Keratinocyte (primary cell): Measurements from ENCODE around the gene GRK4. TPM values are rescaled to one million over a fixed set of nuclear protein-coding genes. Genes with fewer than 3 reads are reported as not detected.

Experiments
- DNase-seq: peaks from one replicate; pipeline ENCODE4 v3.0.0-alpha.2; 2011; ENCODE audit warnings: low read depth, missing footprints, low spot score
- FAIRE-seq: peaks from 2 replicates; lab custom pipeline; 2011; peaks lifted over from hg19 to GRCh38; lab: Jason Lieb, UNC
- H2AFZ ChIP-seq: 2 replicates; pipeline ENCODE4 v1.6.0; 2012; ENCODE audit warnings: low read length, control low read depth, inconsistent platforms; ENCODE audit not compliant: control insufficient read depth
- H3K27ac ChIP-seq: 2 replicates; pipeline ENCODE4 v1.5.1; 2011; ENCODE audit warnings: low read length; ENCODE audit not compliant: control insufficient read depth, insufficient read depth
- H3K27me3 ChIP-seq: 3 replicates; pipeline ENCODE4 v1.6.0; 2011; ENCODE audit warnings: low read length; ENCODE audit not compliant: control insufficient read depth, insufficient read depth; ENCODE audit errors: extremely low read depth
- H3K36me3 ChIP-seq, 2 experiments: 2 replicates in 1 of 2; 3 replicates in 1 of 2; pipeline ENCODE4 v1.5.1; 2011; ENCODE audit warnings: low read length in 2 of 2, mild to moderate bottlenecking in 1 of 2; ENCODE audit not compliant: control insufficient read depth in 2 of 2, insufficient read depth in 2 of 2; ENCODE audit errors: extremely low read depth in 1 of 2
- H3K4me1 ChIP-seq: 3 replicates; pipeline ENCODE4 v1.5.1; 2011; ENCODE audit warnings: low read length; ENCODE audit not compliant: control insufficient read depth, insufficient read depth; ENCODE audit errors: extremely low read depth
- H3K4me2 ChIP-seq: 3 replicates; pipeline ENCODE4 v1.6.0; 2011; ENCODE audit warnings: low read depth, low read length; ENCODE audit not compliant: control insufficient read depth, insufficient read depth; ENCODE audit errors: extremely low read depth
- H3K4me3 ChIP-seq, 3 experiments: fragments of 200-600 bp in 1 of 3; sonication (generic) in 1 of 3; 2 replicates in 2 of 3; 3 replicates in 1 of 3; pipeline ENCODE4 v1.5.1; 2011 to 2016; ENCODE audit warnings: low read length in 3 of 3, mild to moderate bottlenecking in 3 of 3, control low read depth in 2 of 3, inconsistent platforms in 1 of 3, low read depth in 1 of 3, mixed read lengths in 1 of 3, mixed run types in 1 of 3, moderate library complexity in 1 of 3; ENCODE audit not compliant: control insufficient read depth in 2 of 3, insufficient read depth in 2 of 3; ENCODE audit errors: extremely low read depth in 1 of 3
- H3K79me2 ChIP-seq: 2 replicates; pipeline ENCODE4 v1.6.0; 2012; ENCODE audit warnings: low read length; ENCODE audit not compliant: control insufficient read depth, insufficient read depth
- H3K9ac ChIP-seq: 3 replicates; pipeline ENCODE4 v1.6.0; 2011; ENCODE audit warnings: low read length; ENCODE audit not compliant: control insufficient read depth, insufficient read depth; ENCODE audit errors: extremely low read depth
- H3K9me1 ChIP-seq: 3 replicates; pipeline ENCODE4 v1.6.0; 2011; ENCODE audit warnings: low read length; ENCODE audit not compliant: control insufficient read depth, insufficient read depth; ENCODE audit errors: extremely low read depth
- H3K9me3 ChIP-seq: 2 replicates; pipeline ENCODE4 v1.5.1; 2012; ENCODE audit warnings: low read depth, low read length; ENCODE audit not compliant: control insufficient read depth
- H4K20me1 ChIP-seq: 3 replicates; pipeline ENCODE4 v1.6.0; 2011; ENCODE audit warnings: low read length; ENCODE audit not compliant: control insufficient read depth, insufficient read depth; ENCODE audit errors: extremely low read depth
- CTCF ChIP-seq, 3 experiments: IDR thresholded peaks in 1 of 3; conservative IDR thresholded peaks in 1 of 3; optimal IDR thresholded peaks in 1 of 3; 2 replicates in 2 of 3; 3 replicates in 1 of 3; pipeline versions ENCODE3 to v1.5.1; 2011; ENCODE audit warnings: low read length in 3 of 3, mild to moderate bottlenecking in 3 of 3, moderate library complexity in 2 of 3, control low read depth in 1 of 3, inconsistent platforms in 1 of 3; ENCODE audit not compliant: insufficient read depth in 2 of 3; ENCODE audit errors: extremely low read depth in 1 of 3
- EZH2 ChIP-seq: IDR thresholded peaks from one replicate; pipeline ENCODE4 v1.6.1; 2012; ENCODE audit warnings: inconsistent platforms, mild to moderate bottlenecking, low read length, moderate library complexity
- dilution Hi-C: fragments of 300-500 bp; cut with MboI; formaldehyde crosslinking; loops from one replicate; pipeline ENCODE4 v1.7.0; 2020; ENCODE audit warnings: low sequenced_read_pairs; ENCODE audit not compliant: extremely low pct_ligation_motif_present
- polyA plus RNA-seq, 5 experiments: library from polyadenylated mRNA; depleted of rRNA in 3 of 5; stranded (reverse) in 3 of 5; stranded (forward) in 1 of 5; unstranded in 1 of 5; fragments of >200 nt; gene quantifications; 1 replicate in 1 of 5; 2 replicates in 3 of 5; 3 replicates in 1 of 5; pipeline versions ENCODE4 v1.2.1 to v1.2.3, GENCODE V29; 2011 to 2012; ENCODE audit warnings: missing spikeins in 2 of 5, low read depth in 1 of 5, low replicate concordance in 1 of 5

GRK4 gene
- polyA plus RNA-seq, 1 donor (not counting 4 experiments of a cell fraction or from before 2014, with no cell fraction given) = 4.3 TPM

DNA sequence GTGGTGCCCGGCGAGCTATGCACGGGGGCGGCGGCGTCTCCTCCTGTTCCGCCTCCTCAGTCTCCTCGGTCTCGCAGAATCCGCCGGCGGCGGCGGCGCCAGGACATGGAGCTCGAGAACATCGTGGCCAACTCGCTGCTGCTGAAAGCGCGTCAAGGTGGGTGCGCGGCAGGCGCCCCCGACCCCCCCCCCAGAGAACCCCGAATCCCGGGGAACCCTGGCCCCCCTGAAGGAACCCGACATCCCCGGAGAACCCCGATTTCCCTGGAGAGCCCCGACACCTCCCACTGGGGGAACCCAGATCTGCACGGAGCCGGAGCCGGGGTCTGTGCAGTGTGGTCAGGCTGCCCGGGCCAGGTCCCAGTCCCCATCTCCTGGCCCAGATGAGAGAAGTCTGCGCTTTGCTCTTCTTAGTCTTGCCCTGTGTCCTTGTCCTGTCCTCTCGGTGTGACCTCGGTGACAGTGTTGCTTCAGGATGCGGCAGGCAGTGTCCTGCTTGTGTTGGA is 648 bp downstream of the GRK4 start:
- dilution Hi-C loops = no loop called here
- Histone ChIP-seq H3K27ac (peak overlapping the region; percentile 56), H3K79me2 (peaks cover 39% of the 10 kb centered on the region), H3K36me3 (peaks cover 0 to 10% of the 10 kb centered on the region in 2 experiments), H3K4me3 (peak overlapping the region; percentile 82 to 96 (median 95)), H2AFZ (peak overlapping the region; percentile 20), H3K9me3 (no peaks in the 10 kb centered on the region), H4K20me1 (peaks cover 11% of the 10 kb centered on the region), H3K27me3 (no peaks in the 10 kb centered on the region), H3K9me1 (no peaks in the 10 kb centered on the region), H3K4me2 (peak overlapping the region; percentile 83), H3K9ac (peak overlapping the region; percentile 99), H3K4me1 (peaks cover 14% of the 10 kb centered on the region)
- DNase-seq (no peak), FAIRE-seq (no peak)
- TF ChIP-seq CTCF (optimal IDR thresholded peaks at IDR 0.05 in 1 of 3, IDR thresholded peaks at IDR 0.05 in 1 of 3, conservative IDR thresholded peaks at IDR 0.05 in 1 of 3; ENCODE audit: extremely low read depth in 1 of 3, insufficient read depth in 2 of 3, low read length in 3 of 3) = no peak
- no peak for TF ChIP-seq EZH2

DNA sequence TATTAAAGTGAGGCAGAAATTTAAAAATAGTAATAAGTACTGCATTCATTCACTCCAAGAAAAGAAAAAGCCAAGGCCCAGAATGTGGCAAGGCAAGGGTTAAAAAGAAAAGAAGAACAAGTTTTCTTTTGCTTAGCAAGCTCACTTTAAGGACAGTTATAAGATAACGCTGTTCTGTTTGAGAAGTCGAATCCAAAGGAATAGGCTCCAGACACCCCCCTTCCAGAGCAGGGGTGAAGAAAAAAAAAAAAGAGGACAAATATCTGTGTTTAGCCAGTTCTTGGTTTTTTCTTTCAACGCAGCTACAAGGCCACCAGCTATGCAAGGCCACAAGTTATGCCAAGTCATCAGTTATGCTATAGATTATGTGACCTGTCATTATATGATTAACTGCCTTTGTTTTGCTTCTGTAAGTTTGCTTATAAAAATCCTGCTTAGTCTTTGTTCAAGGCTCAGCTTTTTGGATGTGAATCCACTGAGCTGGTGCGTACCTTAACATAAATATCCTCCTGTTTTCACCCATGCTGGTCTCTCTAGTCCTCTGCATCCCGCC is 1.4 kb downstream of the GRK4 start:
- Histone ChIP-seq H3K4me2 (peak overlapping the region; percentile 83), H3K4me3 (peak overlapping the region in 2 of 3 experiments; percentile 82 to 95), H3K9me1 (no peaks in the 10 kb centered on the region), H3K9me3 (no peaks in the 10 kb centered on the region), H3K27me3 (no peaks in the 10 kb centered on the region), H4K20me1 (peaks cover 8% of the 10 kb centered on the region), H3K79me2 (peaks cover 32% of the 10 kb centered on the region), H3K9ac (no peak overlapping the region), H3K36me3 (peaks cover 0 to 7% of the 10 kb centered on the region in 2 experiments), H3K27ac (no peak overlapping the region), H3K4me1 (peaks cover 14% of the 10 kb centered on the region), H2AFZ (no peak overlapping the region)
- dilution Hi-C loops = no loop called here
- DNase-seq (no peak), FAIRE-seq (no peak)
- TF ChIP-seq CTCF (optimal IDR thresholded peaks at IDR 0.05 in 1 of 3, IDR thresholded peaks at IDR 0.05 in 1 of 3, conservative IDR thresholded peaks at IDR 0.05 in 1 of 3; ENCODE audit: extremely low read depth in 1 of 3, insufficient read depth in 2 of 3, low read length in 3 of 3) (no peak), EZH2 (no peak)
